Heart right ventricle (tissue), 16 donors: ENCODE data around the gene LRRN4. TPM values are rescaled to one million over a fixed set of nuclear protein-coding genes. Genes with fewer than 3 reads are reported as not detected.
A peak's percentile ranks its signal among the peaks of the same experiment; 100 is the strongest.

Experiments
- ATAC-seq, 8 donors: fragments of 200-7000 bp; cut with Tn5 transposase; one replicate each; pipeline ENCODE4 v1.9.1; 2020; ENCODE audit warnings: mild to moderate bottlenecking in 8 of 8, moderate library complexity in 8 of 8, moderate number of reproducible peaks in 1 of 8
- DNase-seq, 2 donors: peaks; one replicate each; pipeline ENCODE4 v3.0.0-alpha.2; 2020
- H3K27ac ChIP-seq, 10 donors: fragments of 200-600 bp; sonication (generic) in 2 of 10; one replicate each; pipeline versions ENCODE4 v1.5.0 to v1.8.0; 2020 to 2022; ENCODE audit warnings: mild to moderate bottlenecking in 3 of 10
- H3K27me3 ChIP-seq, 7 donors: fragments of 200-600 bp; one replicate each; pipeline ENCODE4 v1.8.0; 2021 to 2022; ENCODE audit warnings: mild to moderate bottlenecking in 2 of 7
- H3K36me3 ChIP-seq, 9 donors: fragments of 200-600 bp; sonication (generic) in 1 of 9; one replicate each; pipeline versions ENCODE4 v1.5.0 to v1.8.0; 2020 to 2022; ENCODE audit warnings: mild to moderate bottlenecking in 2 of 9
- H3K4me1 ChIP-seq, 9 donors: fragments of 200-600 bp; sonication (generic) in 1 of 9; one replicate each; pipeline versions ENCODE4 v1.5.0 to v1.8.0; 2020 to 2022; ENCODE audit warnings: mild to moderate bottlenecking in 4 of 9
- H3K4me3 ChIP-seq, 10 donors: fragments of 200-600 bp; sonication (generic) in 2 of 10; one replicate each; pipeline versions ENCODE4 v1.5.0 to v1.8.0; 2020 to 2022; ENCODE audit warnings: mild to moderate bottlenecking in 7 of 10, moderate library complexity in 2 of 10
- H3K9me3 ChIP-seq, 11 donors: fragments of 200-600 bp in 10 of 11; sonication (generic) in 2 of 11; one replicate each; pipeline versions ENCODE4 v1.5.0 to v1.8.0; 2013 to 2022; ENCODE audit warnings: mild to moderate bottlenecking in 2 of 11, control low read depth in 1 of 11, moderate library complexity in 1 of 11
- WGBS, 2 donors: extraction: QIAGEN DNeasy Blood & Tissue Kit; methylation state at CpG; one replicate each; pipeline ENCODE4 v1.1.7; 2013; ENCODE audit warnings: inconsistent platforms in 1 of 2; 5-methylcytosine and 5-hydroxymethylcytosine counted together
- intact Hi-C, 10 donors: fragments of 100-400 bp; cut with DNase I; formaldehyde crosslinking; loops; one replicate each; pipeline versions ENCODE4 v1.11.1 to v1.14.2; 2022
- polyA plus RNA-seq, 2 donors: library from polyadenylated mRNA; stranded (reverse); fragments of 200-250 nt; gene quantifications; one replicate each; pipeline ENCODE4 v1.2.3, GENCODE V29; 2013
- total RNA-seq, 10 donors: library from RNA; stranded (reverse); fragmentation: NEBNext Ultra II Directional in 3 of 10; extraction: Animal tissue kit (Norgen Biotek cat#: 25700) in 3 of 10; gene quantifications; one replicate each; pipeline versions ENCODE4 v1.2.1 to v1.2.4, GENCODE V29; 2021 to 2023
- TF ChIP-seq, protein P1 (sequence below), 9 donors: fragments of 200-600 bp; sonication (generic) in 2 of 9; IDR thresholded peaks; one replicate each; pipeline versions ENCODE4 v1.5.0 to v1.8.0; 2021 to 2022; ENCODE audit warnings: antibody characterized with exemption in 9 of 9, mild to moderate bottlenecking in 5 of 9, moderate library complexity in 1 of 9
- donor health status: Arrhythmogenic right ventricular cardiomyopathy.
- donor health status: ischemic (EF 13 %, LVEDD 7.1; RV severe dilation, severe dysfunction).
- donor health status: healthy with polysubstance abuse.
- donor health status: DM: no; HTN: yes; CAD: no.
- donor health status: DM: no; HTN: no; CAD: no.
- donor health status: ischemic (EF 25% LVEDD 6.9; RV normal size, moderate dysfunction).
- donor health status: ischemic (EF 25% LVEDD 5.7; RV mildly dilated, moderate dysfunction).
- donor health status: healthy.
- donor health status: DM: yes; HTN: yes; CAD: no.
- donor health status: Ischemic cardiomyopathy.
- donor health status: ischemic (EF 35%, LVEDD 5.7; RV mildly dilated, moderate dysfunction).
- donor health status: nonischemic (EF 11% LVEDD 7.7; RV severe dilation, severe dysfunction).
- donor health status: DM: yes; HTN: yes; CAD: no.
- donor health status: PGD.
- donor health status: ischemic (EF 29% LVEDD 5.4; RV normal size, mild dysfunction).
- donor health status: nonischemic (EF 23%, LVEDD 6.1; RV moderate dilation, normal function).

LRRN4 gene
- total and polyA plus RNA-seq, 12 donors, result 0.11 to 1.1 (median 0.21) TPM; not detected in 4

DNA sequence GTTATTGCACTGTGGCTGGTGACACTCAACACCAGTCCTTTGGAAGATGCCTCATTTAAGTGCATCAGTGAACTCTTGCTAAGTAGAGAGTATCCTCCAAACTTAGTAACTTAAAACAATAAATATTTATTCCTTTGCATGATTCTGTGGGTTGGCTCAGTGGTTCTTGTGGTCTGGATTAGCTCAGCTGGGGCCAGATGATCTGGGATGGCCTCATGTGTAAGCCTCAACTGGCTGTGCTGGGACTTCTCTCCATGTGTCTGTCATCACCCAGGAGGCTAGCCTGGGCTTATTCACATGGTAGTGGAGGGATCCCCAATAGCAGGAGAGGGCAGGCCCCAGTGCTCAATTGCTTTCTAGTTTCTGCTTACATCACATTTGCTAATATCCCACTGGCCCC lies 8.3 kb downstream of the LRRN4 start:
- DNase-seq, result no peak
- TF ChIP-seq, protein P1, sequence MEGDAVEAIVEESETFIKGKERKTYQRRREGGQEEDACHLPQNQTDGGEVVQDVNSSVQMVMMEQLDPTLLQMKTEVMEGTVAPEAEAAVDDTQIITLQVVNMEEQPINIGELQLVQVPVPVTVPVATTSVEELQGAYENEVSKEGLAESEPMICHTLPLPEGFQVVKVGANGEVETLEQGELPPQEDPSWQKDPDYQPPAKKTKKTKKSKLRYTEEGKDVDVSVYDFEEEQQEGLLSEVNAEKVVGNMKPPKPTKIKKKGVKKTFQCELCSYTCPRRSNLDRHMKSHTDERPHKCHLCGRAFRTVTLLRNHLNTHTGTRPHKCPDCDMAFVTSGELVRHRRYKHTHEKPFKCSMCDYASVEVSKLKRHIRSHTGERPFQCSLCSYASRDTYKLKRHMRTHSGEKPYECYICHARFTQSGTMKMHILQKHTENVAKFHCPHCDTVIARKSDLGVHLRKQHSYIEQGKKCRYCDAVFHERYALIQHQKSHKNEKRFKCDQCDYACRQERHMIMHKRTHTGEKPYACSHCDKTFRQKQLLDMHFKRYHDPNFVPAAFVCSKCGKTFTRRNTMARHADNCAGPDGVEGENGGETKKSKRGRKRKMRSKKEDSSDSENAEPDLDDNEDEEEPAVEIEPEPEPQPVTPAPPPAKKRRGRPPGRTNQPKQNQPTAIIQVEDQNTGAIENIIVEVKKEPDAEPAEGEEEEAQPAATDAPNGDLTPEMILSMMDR (IDR thresholded peaks at IDR 0.05), result no peak

DNA sequence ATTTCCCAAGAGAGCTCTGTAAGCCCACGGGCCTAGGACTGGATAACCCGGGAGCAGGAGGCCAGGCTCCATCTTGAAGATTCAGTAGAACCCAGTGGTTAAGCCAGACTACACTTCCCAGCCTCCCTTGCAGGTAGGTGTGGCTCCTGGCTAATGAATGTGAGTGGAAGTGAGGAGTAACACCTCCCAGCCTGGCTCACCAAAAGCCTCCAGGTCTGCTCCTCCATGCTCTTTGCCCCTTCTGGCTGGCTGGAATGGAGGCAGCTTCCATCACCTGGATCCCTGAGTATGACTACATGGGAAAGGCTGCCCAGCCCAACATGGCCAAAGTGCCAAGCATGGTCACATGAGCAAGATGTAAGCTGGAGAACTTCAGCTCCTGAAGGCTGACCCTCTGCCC lies 9.7 kb downstream of the LRRN4 start:
- intact Hi-C loops, result no loop called here
- peak in 1 of 8 donors; percentile 16 for ATAC-seq
- H3K9me3 ChIP-seq, result no peaks in the 10 kb centered on the region
- H3K36me3 ChIP-seq, result peaks cover 0 to 37% (median 13%) of the 10 kb centered on the region in 9 donors
- H3K27ac ChIP-seq, result no peak overlapping the region
- peaks cover 0 to 2% (median 0%) of the 10 kb centered on the region in 9 donors for H3K4me1 ChIP-seq
- TF ChIP-seq, protein P1 (IDR thresholded peaks at IDR 0.05), result no peak
- no peaks in the 10 kb centered on the region for H3K27me3 ChIP-seq
- H3K4me3 ChIP-seq, result no peak overlapping the region
- no peak for DNase-seq
- 65 to 73% methylated on average over 2 of the region's 2 CpGs for WGBS, 2 donors

More for the DNA sequence above, 8.3 kb downstream of the LRRN4 start:
- intact Hi-C loops, result no loop called here
- H3K27me3 ChIP-seq, result peaks cover 0 to 2% (median 0%) of the 10 kb centered on the region in 7 donors
- ATAC-seq, result no peak
- peaks cover 0 to 23% (median 8%) of the 10 kb centered on the region in 9 donors for H3K36me3 ChIP-seq
- no peak overlapping the region for H3K4me3 ChIP-seq
- H3K27ac ChIP-seq, result no peak overlapping the region
- H3K4me1 ChIP-seq, result no peaks in the 10 kb centered on the region
- H3K9me3 ChIP-seq, result no peaks in the 10 kb centered on the region

DNA sequence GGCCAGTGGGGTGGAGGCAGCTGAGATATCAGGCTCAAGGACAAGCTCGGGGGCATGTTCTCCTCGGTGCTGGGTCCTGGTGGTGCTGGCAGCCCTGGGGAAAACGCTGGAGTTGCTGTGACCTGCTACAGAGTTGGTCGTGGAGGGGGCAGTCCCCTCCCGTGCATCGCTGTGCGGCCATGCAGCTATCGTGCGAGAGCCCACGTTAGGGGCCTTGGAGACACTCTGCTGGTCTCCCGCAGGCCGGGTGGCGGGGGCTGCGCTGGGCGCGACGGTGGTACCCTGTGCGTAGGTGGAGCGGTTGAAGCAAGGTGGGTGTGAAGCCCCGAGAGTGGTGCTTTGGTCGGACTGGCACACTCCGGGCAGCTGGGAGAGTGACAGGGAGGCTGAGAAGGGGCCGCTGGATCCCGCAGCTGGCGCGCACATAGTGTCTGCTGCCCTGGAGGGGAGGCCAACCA lies 12.0 kb downstream of the LRRN4 start:
- no peak overlapping the region for H3K27ac ChIP-seq
- intact Hi-C loops, result no loop called here
- TF ChIP-seq, protein P1 (IDR thresholded peaks at IDR 0.05), result no peak
- no peak overlapping the region for H3K4me3 ChIP-seq
- DNase-seq (no peak), ATAC-seq (peak in 2 of 8 donors; percentile 7 to 24)
- peaks cover 0 to 19% (median 0%) of the 10 kb centered on the region in 9 donors for H3K4me1 ChIP-seq
- peaks cover 0 to 57% (median 13%) of the 10 kb centered on the region in 9 donors for H3K36me3 ChIP-seq
- no peaks in the 10 kb centered on the region for H3K27me3 ChIP-seq
- 85 to 88% methylated on average over 26 of the region's 26 CpGs for WGBS, 2 donors
- no peaks in the 10 kb centered on the region for H3K9me3 ChIP-seq

- H3K4me3 ChIP-seq, result no peak overlapping the region
- intact Hi-C loops, result no loop called here
- peak in 3 of 8 donors; percentile 9 to 37 (median 28) for ATAC-seq
- H3K27ac ChIP-seq, result no peak overlapping the region
- no peaks in the 10 kb centered on the region for H3K9me3 ChIP-seq
- TF ChIP-seq, protein P1 (IDR thresholded peaks at IDR 0.05), result no peak
- H3K4me1 ChIP-seq, result peaks cover 0 to 25% (median 3%) of the 10 kb centered on the region in 9 donors
- no peaks in the 10 kb centered on the region for H3K27me3 ChIP-seq
- H3K36me3 ChIP-seq, result peaks cover 0 to 63% (median 19%) of the 10 kb centered on the region in 9 donors
- DNase-seq, result no peak
- 79 to 80% methylated on average over 64 to 67 of the region's 67 CpGs for WGBS, 2 donors
These were observed 12.7 kb downstream of the LRRN4 start for GRCh38 chr20:6040958-6041807.
